Uterus (tissue), 2 donors: ENCODE results near the gene TRIP13.

Experiments
- POLR2A ChIP-seq, 2 donors: fragments of 450-650 bp; IDR thresholded peaks; one replicate each; pipeline ENCODE4 v1.6.1; 2016; ENCODE audit warnings: antibody characterized with exemption in 2 of 2, mild to moderate bottlenecking in 1 of 2, moderate library complexity in 1 of 2
- TF ChIP-seq, protein P1 (sequence below), 4 experiments: fragments of 200-600 bp in 2 of 4; fragments of 450-650 bp in 2 of 4; sonication (generic) in 2 of 4; IDR thresholded peaks; one replicate each; pipeline ENCODE4 v1.5.1; 2016 to 2019; ENCODE audit warnings: antibody characterized with exemption in 4 of 4, mild to moderate bottlenecking in 2 of 4, moderate library complexity in 1 of 4

DNA sequence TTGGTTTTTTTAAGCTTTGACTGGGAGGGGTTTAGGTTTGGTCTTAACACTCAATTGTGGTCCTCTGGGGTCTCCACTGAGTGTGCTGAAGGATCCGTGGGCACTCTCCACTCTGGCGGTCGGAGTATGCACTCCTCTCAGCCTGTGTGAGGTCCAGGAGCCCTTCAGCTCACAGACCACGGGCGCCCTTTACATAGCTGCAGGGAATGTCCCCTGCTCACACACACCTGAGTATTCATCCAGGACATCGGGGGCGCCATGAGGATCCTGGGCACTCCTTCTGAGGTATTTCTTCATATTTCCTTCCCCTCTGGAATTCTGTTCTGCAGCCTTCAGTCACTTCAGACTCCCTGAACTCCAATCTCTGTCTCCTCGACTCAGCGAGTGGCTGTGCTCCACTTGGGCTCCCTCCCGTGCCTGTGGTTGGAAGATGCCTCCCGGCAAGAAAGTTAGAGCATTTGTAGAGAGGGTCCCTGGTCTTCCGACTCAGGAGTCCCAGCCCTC, 12.5 kb downstream of the TRIP13 start:
- TF ChIP-seq, protein P1, sequence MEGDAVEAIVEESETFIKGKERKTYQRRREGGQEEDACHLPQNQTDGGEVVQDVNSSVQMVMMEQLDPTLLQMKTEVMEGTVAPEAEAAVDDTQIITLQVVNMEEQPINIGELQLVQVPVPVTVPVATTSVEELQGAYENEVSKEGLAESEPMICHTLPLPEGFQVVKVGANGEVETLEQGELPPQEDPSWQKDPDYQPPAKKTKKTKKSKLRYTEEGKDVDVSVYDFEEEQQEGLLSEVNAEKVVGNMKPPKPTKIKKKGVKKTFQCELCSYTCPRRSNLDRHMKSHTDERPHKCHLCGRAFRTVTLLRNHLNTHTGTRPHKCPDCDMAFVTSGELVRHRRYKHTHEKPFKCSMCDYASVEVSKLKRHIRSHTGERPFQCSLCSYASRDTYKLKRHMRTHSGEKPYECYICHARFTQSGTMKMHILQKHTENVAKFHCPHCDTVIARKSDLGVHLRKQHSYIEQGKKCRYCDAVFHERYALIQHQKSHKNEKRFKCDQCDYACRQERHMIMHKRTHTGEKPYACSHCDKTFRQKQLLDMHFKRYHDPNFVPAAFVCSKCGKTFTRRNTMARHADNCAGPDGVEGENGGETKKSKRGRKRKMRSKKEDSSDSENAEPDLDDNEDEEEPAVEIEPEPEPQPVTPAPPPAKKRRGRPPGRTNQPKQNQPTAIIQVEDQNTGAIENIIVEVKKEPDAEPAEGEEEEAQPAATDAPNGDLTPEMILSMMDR (IDR thresholded peaks at IDR 0.05), result no peak
- TF ChIP-seq POLR2A (IDR thresholded peaks at IDR 0.05), result no peak
